ENCODE results near the gene SHC2. TPM values are rescaled to one million over a fixed set of nuclear protein-coding genes. Genes with fewer than 3 reads are reported as not detected.
"Not testable (repeated sequence)": the region's sequence is repeated elsewhere in the genome, so short reads cannot be mapped to it uniquely, and the experiment has no call there.

Gene SHC2
- total RNA-seq, 1 experiment from 2014 or later, result 12.7 TPM

GRCh38 chr19:494171-495080 is 33.6 kb upstream of the SHC2 start:
- in situ Hi-C loops (cut with HindIII; ENCODE audit: low sequenced_read_pairs), result no loop called here
- DNase-seq (ENCODE audit: low spot score), result no peak

- no peak for DNase-seq (ENCODE audit: low spot score)
- in situ Hi-C loops (cut with HindIII; ENCODE audit: low sequenced_read_pairs), result no loop called here
These were observed 32.7 kb upstream of the SHC2 start for GRCh38 chr19:493391-494170.

DNA sequence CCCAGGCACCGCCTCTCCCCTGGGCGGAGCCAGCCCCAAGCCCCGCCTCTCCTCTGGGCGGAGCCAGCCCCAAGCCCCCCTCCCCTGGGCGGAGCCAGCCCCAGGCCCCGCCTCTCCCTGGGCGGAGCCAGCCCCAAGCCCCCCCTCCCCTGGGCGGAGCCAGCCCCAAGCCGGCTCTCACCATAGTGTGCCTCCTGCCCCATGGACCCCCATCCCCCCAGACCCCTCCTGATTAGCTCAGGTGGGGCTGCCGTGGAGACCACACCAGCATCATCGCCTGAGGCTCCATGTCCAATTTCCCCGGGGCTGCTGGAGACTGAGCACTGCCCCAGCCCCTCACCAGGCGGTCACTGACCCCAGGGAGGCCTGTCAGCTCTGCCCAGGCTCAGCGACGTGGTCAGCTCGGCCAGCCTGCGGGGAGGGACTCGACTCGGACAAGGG is 31.3 kb upstream of the SHC2 start:
- in situ Hi-C loops (cut with HindIII; ENCODE audit: low sequenced_read_pairs), result no loop called here
- DNase-seq (ENCODE audit: low spot score), result no peak

- in situ Hi-C loops (cut with HindIII; ENCODE audit: low sequenced_read_pairs), result no loop called here
- DNase-seq (ENCODE audit: low spot score), result no peak
These were observed 30.4 kb upstream of the SHC2 start for GRCh38 chr19:491146-491741.

- peak; percentile 35 for DNase-seq (ENCODE audit: low spot score)
- in situ Hi-C loops (cut with HindIII; ENCODE audit: low sequenced_read_pairs), result no loop called here
These were observed 28.8 kb upstream of the SHC2 start for GRCh38 chr19:489418-490196.

- peak; percentile 88 for DNase-seq (ENCODE audit: low spot score)
- in situ Hi-C loops (cut with HindIII; ENCODE audit: low sequenced_read_pairs), result no loop called here
These were observed 27.9 kb upstream of the SHC2 start for GRCh38 chr19:488505-489417.

GRCh38 chr19:485583-486236 is 24.9 kb upstream of the SHC2 start:
- peak; percentile 33 for DNase-seq (ENCODE audit: low spot score)
- in situ Hi-C loops (cut with HindIII; ENCODE audit: low sequenced_read_pairs), result no loop called here

GRCh38 chr19:485077-485476 is 24.2 kb upstream of the SHC2 start:
- no peak for DNase-seq (ENCODE audit: low spot score)
- in situ Hi-C loops (cut with HindIII; ENCODE audit: low sequenced_read_pairs), result no loop called here

DNA sequence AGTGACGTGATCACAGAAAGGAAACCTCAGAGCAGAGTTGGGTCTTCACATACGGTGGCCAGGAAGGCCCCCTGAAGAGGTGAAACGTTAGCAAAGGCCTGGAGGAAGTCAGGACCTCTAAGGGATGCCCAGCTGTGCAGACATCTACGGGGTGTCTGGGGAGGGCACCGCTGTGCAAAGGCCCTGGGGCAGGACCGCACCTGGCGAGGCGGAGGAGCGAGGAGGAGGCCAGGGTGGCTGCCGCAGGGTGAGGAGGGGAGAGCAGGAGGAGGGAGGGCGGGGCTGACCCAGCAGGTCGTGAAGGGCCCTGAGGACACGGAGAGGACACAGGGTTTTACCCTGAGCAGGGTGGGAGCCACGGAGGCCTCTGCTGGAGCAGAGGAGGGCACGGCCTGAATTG is 23.7 kb upstream of the SHC2 start:
- no peak for DNase-seq (ENCODE audit: low spot score)
- in situ Hi-C loops (cut with HindIII; ENCODE audit: low sequenced_read_pairs), result no loop called here

- no peak for DNase-seq (ENCODE audit: low spot score)
- in situ Hi-C loops (cut with HindIII; ENCODE audit: low sequenced_read_pairs), result no loop called here
These were observed 22.7 kb upstream of the SHC2 start for GRCh38 chr19:483332-484072.

- in situ Hi-C loops (cut with HindIII; ENCODE audit: low sequenced_read_pairs), result no loop called here
These were observed 21.6 kb upstream of the SHC2 start for GRCh38 chr19:482186-483041.

DNA sequence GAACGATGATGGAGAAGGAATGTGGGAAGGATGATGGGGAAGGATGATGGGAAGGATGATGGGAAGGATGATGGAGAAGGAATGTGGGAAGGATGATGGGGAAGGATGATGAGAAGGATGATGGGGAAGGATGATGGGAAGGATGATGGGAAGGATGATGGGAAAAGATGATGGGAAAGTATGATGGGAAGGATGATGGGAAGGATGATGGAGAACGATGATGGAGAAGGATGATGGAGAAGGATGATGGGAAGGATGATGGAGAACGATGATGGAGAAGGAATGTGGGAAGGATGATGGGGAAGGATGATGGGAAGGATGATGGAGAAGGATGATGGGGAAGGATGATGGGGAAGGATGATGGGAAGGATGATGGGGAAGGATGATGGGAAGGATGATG is 20.3 kb upstream of the SHC2 start:
- DNase-seq (ENCODE audit: low spot score); in situ Hi-C loops (cut with HindIII; ENCODE audit: low sequenced_read_pairs): not testable (repeated sequence)

More at GRCh38 chr19:482186-483041, 21.6 kb upstream of the SHC2 start:
- no peak for DNase-seq (ENCODE audit: low spot score)

- in situ Hi-C loops (cut with HindIII; ENCODE audit: low sequenced_read_pairs), result no loop called here
- peak; percentile 56 for DNase-seq (ENCODE audit: low spot score)
These were observed 19.4 kb upstream of the SHC2 start for GRCh38 chr19:480016-480855.

GRCh38 chr19:478976-479375 is 18.1 kb upstream of the SHC2 start:
- DNase-seq (ENCODE audit: low spot score), result no peak
- in situ Hi-C loops (cut with HindIII; ENCODE audit: low sequenced_read_pairs), result no loop called here

- no peak for DNase-seq (ENCODE audit: low spot score)
- in situ Hi-C loops (cut with HindIII; ENCODE audit: low sequenced_read_pairs), result no loop called here
These were observed 17.5 kb upstream of the SHC2 start for GRCh38 chr19:478236-478903.
